ENCODE data around the gene CCDC70. TPM values are rescaled to one million over a fixed set of nuclear protein-coding genes. Genes with fewer than 3 reads are reported as not detected.

CCDC70 gene
- polyA plus RNA-seq, 4 donors = 0.07 TPM; not detected in 3

DNA sequence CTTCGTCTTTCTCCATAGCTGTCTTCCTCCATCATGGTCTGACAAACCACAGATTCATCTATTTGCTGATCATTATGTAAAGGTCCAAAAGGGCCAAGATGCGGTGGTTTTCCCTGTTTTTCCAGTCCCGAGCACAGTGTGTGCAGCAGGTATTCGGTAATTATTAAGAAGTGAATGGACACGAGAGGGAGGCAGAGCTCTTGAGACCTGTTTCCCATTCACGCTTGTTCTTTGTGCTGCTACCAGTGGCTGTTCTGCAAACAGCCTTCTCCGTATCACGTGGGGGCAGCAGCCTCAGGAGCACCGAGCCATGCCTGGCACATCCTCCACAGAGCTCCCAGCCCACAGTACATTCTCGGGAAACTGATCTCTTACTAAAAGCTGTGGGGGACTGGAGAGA is 50.3 kb downstream of the CCDC70 start:
- H3K4me1 ChIP-seq (ENCODE audit: control insufficient read depth in 3 of 3, insufficient read depth in 2 of 3, low read depth in 1 of 3, low read length in 2 of 3) = peaks cover 0 to 2% (median 0%) of the 10 kb centered on the region in 3 donors
- H3K27me3 ChIP-seq (ENCODE audit: control insufficient read depth in 3 of 3, insufficient read depth in 3 of 3, low read length in 3 of 3) = no peaks in the 10 kb centered on the region
- no peak overlapping the region for H3K4me3 ChIP-seq (ENCODE audit: low read depth in 1 of 3, low read length in 3 of 3)
- DNase-seq = peak; percentile 15 to 27
- FAIRE-seq = no peak
- WGBS, 3 donors = 58 to 72% (median 64%) methylated on average over 10 of the region's 10 CpGs
- no peak overlapping the region for H3K27ac ChIP-seq (ENCODE audit: low read depth in 1 of 3, low read length in 2 of 3)
- peaks cover 0 to 27% (median 0%) of the 10 kb centered on the region in 3 donors for H3K36me3 ChIP-seq (ENCODE audit: control insufficient read depth in 3 of 3, insufficient read depth in 2 of 3, low read depth in 1 of 3, low read length in 3 of 3)
- H3K9me3 ChIP-seq (ENCODE audit: control insufficient read depth in 2 of 2, insufficient read depth in 1 of 2, low read depth in 1 of 2, low read length in 1 of 2) = peaks cover 0 to 4% of the 10 kb centered on the region in 2 donors

DNA sequence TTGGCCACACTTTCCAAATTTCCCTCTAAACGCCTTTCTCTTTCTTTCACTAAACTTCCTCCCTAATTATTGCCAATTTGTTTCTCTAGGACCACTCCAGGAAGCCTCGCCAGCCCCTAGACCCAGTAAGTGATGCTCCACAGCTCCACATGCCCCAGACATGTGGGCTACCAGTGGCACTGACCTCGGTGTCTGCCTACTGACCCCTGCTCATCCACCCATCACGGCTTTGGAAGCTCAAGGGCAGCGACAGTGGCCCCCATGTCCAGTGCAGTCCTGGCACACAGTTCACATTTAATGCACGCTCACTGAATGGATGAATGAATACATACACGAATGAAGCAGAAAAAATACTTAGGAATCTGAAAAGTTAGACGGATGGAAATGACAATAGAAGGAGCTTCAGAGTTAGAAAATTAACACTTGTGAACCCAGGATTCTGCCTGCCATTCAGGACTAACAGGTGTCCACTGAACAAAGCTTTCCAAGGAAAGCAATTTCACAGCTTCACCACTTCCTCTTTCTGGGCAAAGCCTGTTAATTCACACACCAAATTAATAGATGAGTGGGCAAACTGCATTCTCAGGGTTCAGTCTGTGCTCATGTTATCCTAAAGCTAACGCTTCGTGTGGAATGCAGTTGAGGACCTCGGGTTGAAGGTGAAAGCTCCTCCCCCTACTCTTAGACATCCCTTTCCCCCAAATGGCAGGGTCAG is 50.9 kb downstream of the CCDC70 start:
- no peak overlapping the region for H3K4me3 ChIP-seq (ENCODE audit: low read depth in 1 of 3, low read length in 3 of 3)
- no peak overlapping the region for H3K27ac ChIP-seq (ENCODE audit: low read depth in 1 of 3, low read length in 2 of 3)
- peaks cover 0 to 32% (median 0%) of the 10 kb centered on the region in 3 donors for H3K36me3 ChIP-seq (ENCODE audit: control insufficient read depth in 3 of 3, insufficient read depth in 2 of 3, low read depth in 1 of 3, low read length in 3 of 3)
- no peaks in the 10 kb centered on the region for H3K27me3 ChIP-seq (ENCODE audit: control insufficient read depth in 3 of 3, insufficient read depth in 3 of 3, low read length in 3 of 3)
- H3K4me1 ChIP-seq (ENCODE audit: control insufficient read depth in 3 of 3, insufficient read depth in 2 of 3, low read depth in 1 of 3, low read length in 2 of 3) = peaks cover 0 to 2% (median 0%) of the 10 kb centered on the region in 3 donors
- 77 to 83% (median 79%) methylated on average over 11 of the region's 11 CpGs for WGBS, 3 donors
- DNase-seq (no peak), FAIRE-seq (no peak)
- peaks cover 0 to 4% of the 10 kb centered on the region in 2 donors for H3K9me3 ChIP-seq (ENCODE audit: control insufficient read depth in 2 of 2, insufficient read depth in 1 of 2, low read depth in 1 of 2, low read length in 1 of 2)

DNA sequence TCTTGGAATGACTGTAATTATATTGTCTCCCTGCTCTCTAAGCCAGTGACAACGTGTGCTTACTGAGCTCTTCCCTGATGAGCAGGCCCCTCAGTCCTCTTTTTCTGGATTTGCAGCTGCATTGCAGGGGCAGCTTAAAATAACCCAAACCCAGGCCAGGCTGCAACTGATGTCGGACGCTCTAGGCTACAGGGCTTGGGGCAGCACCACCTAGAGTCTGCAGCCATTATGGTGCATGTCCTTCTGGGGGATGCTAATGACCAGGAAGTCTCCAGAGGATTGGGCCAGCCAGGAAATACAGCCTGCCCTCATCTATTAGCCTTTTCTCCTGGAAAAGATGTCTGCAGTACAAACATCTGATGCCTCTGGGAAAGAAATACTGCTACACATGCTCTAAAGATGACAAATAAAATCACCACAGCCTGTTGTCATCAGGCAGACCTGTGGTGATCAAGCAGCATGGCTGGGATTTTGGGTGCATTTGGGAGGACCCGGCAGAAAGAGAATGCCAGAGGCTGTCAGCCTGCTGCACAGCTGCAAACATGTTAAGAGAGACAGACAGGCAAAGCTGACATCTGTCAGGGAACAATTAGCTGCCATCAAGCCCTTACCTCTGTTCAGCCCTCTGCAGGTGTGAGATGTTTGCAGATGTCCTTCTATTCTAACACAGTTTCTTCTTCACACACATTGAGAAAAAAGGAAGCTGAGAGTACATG is 51.8 kb downstream of the CCDC70 start:
- Histone ChIP-seq H3K4me1 (ENCODE audit: control insufficient read depth in 3 of 3, insufficient read depth in 2 of 3, low read depth in 1 of 3, low read length in 2 of 3) (peaks cover 0 to 2% (median 0%) of the 10 kb centered on the region in 3 donors), H3K27me3 (ENCODE audit: control insufficient read depth in 3 of 3, insufficient read depth in 3 of 3, low read length in 3 of 3) (no peaks in the 10 kb centered on the region), H3K9me3 (ENCODE audit: control insufficient read depth in 2 of 2, insufficient read depth in 1 of 2, low read depth in 1 of 2, low read length in 1 of 2) (peaks cover 0 to 4% of the 10 kb centered on the region in 2 donors), H3K4me3 (ENCODE audit: low read depth in 1 of 3, low read length in 3 of 3) (no peak overlapping the region), H3K27ac (ENCODE audit: low read depth in 1 of 3, low read length in 2 of 3) (no peak overlapping the region), H3K36me3 (ENCODE audit: control insufficient read depth in 3 of 3, insufficient read depth in 2 of 3, low read depth in 1 of 3, low read length in 3 of 3) (peaks cover 0 to 32% (median 0%) of the 10 kb centered on the region in 3 donors)
- FAIRE-seq (no peak), DNase-seq (no peak)
- 60 to 77% (median 76%) methylated on average over 4 of the region's 4 CpGs for WGBS, 3 donors

DNA sequence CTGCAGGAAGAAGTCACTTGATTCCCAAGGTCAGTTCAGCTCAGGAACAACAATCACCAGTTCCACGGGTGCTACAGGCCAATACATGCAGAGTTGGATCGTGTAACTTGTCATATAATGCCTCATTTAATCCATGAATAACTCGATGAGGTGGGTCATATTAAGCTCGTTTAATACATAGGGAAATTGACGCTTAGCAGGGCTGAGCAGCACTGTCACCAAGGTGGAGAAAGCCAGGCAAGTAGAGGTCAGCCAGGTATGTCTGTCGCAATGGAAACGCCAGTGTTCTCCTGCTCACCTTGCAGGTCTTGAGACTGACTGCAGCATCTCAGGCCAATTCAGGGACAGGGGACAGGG is 52.3 kb downstream of the CCDC70 start:
- DNase-seq = no peak
- no peaks in the 10 kb centered on the region for H3K27me3 ChIP-seq (ENCODE audit: control insufficient read depth in 3 of 3, insufficient read depth in 3 of 3, low read length in 3 of 3)
- peaks cover 0 to 2% (median 0%) of the 10 kb centered on the region in 3 donors for H3K4me1 ChIP-seq (ENCODE audit: control insufficient read depth in 3 of 3, insufficient read depth in 2 of 3, low read depth in 1 of 3, low read length in 2 of 3)
- H3K27ac ChIP-seq (ENCODE audit: low read depth in 1 of 3, low read length in 2 of 3) = no peak overlapping the region
- peaks cover 0 to 32% (median 0%) of the 10 kb centered on the region in 3 donors for H3K36me3 ChIP-seq (ENCODE audit: control insufficient read depth in 3 of 3, insufficient read depth in 2 of 3, low read depth in 1 of 3, low read length in 3 of 3)
- peaks cover 0 to 4% of the 10 kb centered on the region in 2 donors for H3K9me3 ChIP-seq (ENCODE audit: control insufficient read depth in 2 of 2, insufficient read depth in 1 of 2, low read depth in 1 of 2, low read length in 1 of 2)
- WGBS, 3 donors = 81 to 90% (median 87%) methylated on average over 7 of the region's 7 CpGs
- no peak for FAIRE-seq
- H3K4me3 ChIP-seq (ENCODE audit: low read depth in 1 of 3, low read length in 3 of 3) = no peak overlapping the region

Other genes with a start within 250 kb of the CCDC70 start
- gene DHRS12, start 57.8 kb upstream of the CCDC70 start, polyA plus RNA-seq = 10 to 100 TPM in 3 of 4 donors, 1 to 10 TPM in 1; 9.3 to 26.4 (median 17.9) TPM
- under 1 TPM in 3 of 4 donors, not detected in 1; 0.04 to 0.54 (median 0.27) TPM for gene TMEM272, start 16.8 kb upstream of the CCDC70 start, polyA plus RNA-seq
- 10 to 100 TPM in 3 of 4 donors, 1 to 10 TPM in 1; 8.1 to 31.3 (median 13.5) TPM for gene ATP7B, start 149.5 kb downstream of the CCDC70 start, polyA plus RNA-seq
- gene ALG11, start 150.4 kb downstream of the CCDC70 start, polyA plus RNA-seq = 10 to 100 TPM in 1 of 4 donors, 1 to 10 TPM in 3; 1.4 to 25.9 (median 4.9) TPM
- 10 to 100 TPM in 1 of 4 donors, 1 to 10 TPM in 3; 2.2 to 22.2 (median 5.6) TPM for gene UTP14C, start 162.7 kb downstream of the CCDC70 start, polyA plus RNA-seq